PC-3 (cell line): Measurements from ENCODE around the gene AKAP13. TPM values are rescaled to one million over a fixed set of nuclear protein-coding genes. Genes with fewer than 3 reads are reported as not detected.

ENCODE experiments used
- ATAC-seq: fragments of 200-7000 bp; cut with Tn5 transposase; 2 replicates; pipeline ENCODE4 v1.9.1; 2020; ENCODE audit warnings: mild to moderate bottlenecking, moderate library complexity
- BruUV-seq: library from RNA; stranded (reverse); fragments of 400-500 nt; replicated peaks from 2 replicates; lab custom pipeline; 2021; lab: Mats Ljungman, UMichigan
- CTCF ChIA-PET: fragments of 300-600 bp; sonication (Branson Sonifier 250); formaldehyde crosslinking; loops from one replicate; lab custom pipeline; 2022; ENCODE audit warnings: antibody characterized with exemption; lab: Charles Lee
- POLR2A ChIA-PET: fragments of 300-600 bp; sonication (Branson Sonifier 250); formaldehyde crosslinking; loops from one replicate; lab custom pipeline; 2022; ENCODE audit warnings: antibody characterized with exemption; ENCODE audit not compliant: unreplicated experiment; lab: Charles Lee
- DNase-seq: peaks from one replicate; pipeline ENCODE4 v3.0.0-alpha.2; 2015
- H2AFZ ChIP-seq: fragments of 300-600 bp; sonication (generic); 2 replicates; pipeline ENCODE4 v1.6.0; 2016; ENCODE audit warnings: antibody characterized with exemption, low read length
- H3F3A ChIP-seq: fragments of 300-600 bp; sonication (generic); one replicate; pipeline ENCODE4 v1.6.0; 2017; ENCODE audit warnings: antibody characterized with exemption, low read length, control low read depth, mild to moderate bottlenecking; ENCODE audit not compliant: unreplicated experiment
- H3K27ac ChIP-seq: fragments of 300-600 bp; sonication (generic); 2 replicates; pipeline ENCODE4 v1.5.1; 2016; ENCODE audit warnings: mild to moderate bottlenecking, low read length
- H3K27me3 ChIP-seq: fragments of 300-600 bp; sonication (generic); 2 replicates; pipeline ENCODE4 v1.6.1; 2016; ENCODE audit warnings: low read length, mixed read lengths
- H3K36me3 ChIP-seq: fragments of 300-600 bp; sonication (generic); 2 replicates; pipeline ENCODE4 v1.6.1; 2016; ENCODE audit warnings: low read depth, mixed run types, low read length, mixed read lengths
- H3K4me1 ChIP-seq: fragments of 300-600 bp; sonication (generic); 2 replicates; pipeline ENCODE4 v1.5.1; 2016; ENCODE audit warnings: low read length; ENCODE audit not compliant: insufficient read depth
- H3K4me2 ChIP-seq: fragments of 300-600 bp; sonication (generic); 2 replicates; pipeline ENCODE4 v1.6.0; 2016; ENCODE audit warnings: low read length
- H3K4me3 ChIP-seq: fragments of 300-600 bp; sonication (generic); 2 replicates; pipeline ENCODE4 v1.5.1; 2016; ENCODE audit warnings: mild to moderate bottlenecking, low read length, mixed read lengths
- H3K79me2 ChIP-seq: fragments of 300-600 bp; sonication (generic); 2 replicates; pipeline ENCODE4 v1.6.1; 2017; ENCODE audit warnings: low read length, mixed read lengths
- H3K9ac ChIP-seq: fragments of 300-600 bp; sonication (generic); 2 replicates; pipeline ENCODE4 v1.6.0; 2016; ENCODE audit warnings: mild to moderate bottlenecking, low read length
- H3K9me2 ChIP-seq: fragments of 300-600 bp; sonication (generic); replicated peaks from 2 replicates; pipeline ENCODE4 v1.6.1; 2016; ENCODE audit warnings: mixed run types, low read length, mixed read lengths
- H3K9me3 ChIP-seq: fragments of 300-600 bp; sonication (generic); 2 replicates; pipeline ENCODE4 v1.6.1; 2016; ENCODE audit warnings: low read length, mixed read lengths
- H4K20me1 ChIP-seq: fragments of 300-600 bp; sonication (generic); 2 replicates; pipeline ENCODE4 v1.6.1; 2016; ENCODE audit warnings: low read length, mixed read lengths
- EZH2 ChIP-seq: fragments of 300-600 bp; sonication (generic); IDR thresholded peaks from one replicate; pipeline ENCODE4 v1.6.1; 2017; ENCODE audit warnings: antibody characterized with exemption, mild to moderate bottlenecking, low read length; ENCODE audit not compliant: unreplicated experiment
- EZH2phosphoT487 ChIP-seq: fragments of 300-600 bp; sonication (generic); IDR thresholded peaks from 2 replicates; pipeline ENCODE4 v1.6.1; 2018; ENCODE audit warnings: mild to moderate bottlenecking, antibody characterized with exemption, low read length, borderline replicate concordance
- intact Hi-C: fragments of 100-400 bp; cut with micrococcal nuclease; formaldehyde crosslinking; loops from 2 replicates; pipeline ENCODE4 v1.9.0; 2023
- total RNA-seq: library from RNA; depleted of rRNA; stranded (reverse); fragments of >200 nt; gene quantifications from 2 replicates; pipeline ENCODE4 v1.2.3, GENCODE V29; 2014
- TF ChIP-seq, protein P1 (sequence below): fragments of 300-600 bp; sonication (generic); conservative IDR thresholded peaks from 2 replicates; pipeline ENCODE4 v1.5.1; 2017; ENCODE audit warnings: antibody characterized with exemption, low read depth, mild to moderate bottlenecking, low read length

The AKAP13 gene
- total RNA-seq, 1 experiment from 2014 or later: 36.8 TPM

DNA sequence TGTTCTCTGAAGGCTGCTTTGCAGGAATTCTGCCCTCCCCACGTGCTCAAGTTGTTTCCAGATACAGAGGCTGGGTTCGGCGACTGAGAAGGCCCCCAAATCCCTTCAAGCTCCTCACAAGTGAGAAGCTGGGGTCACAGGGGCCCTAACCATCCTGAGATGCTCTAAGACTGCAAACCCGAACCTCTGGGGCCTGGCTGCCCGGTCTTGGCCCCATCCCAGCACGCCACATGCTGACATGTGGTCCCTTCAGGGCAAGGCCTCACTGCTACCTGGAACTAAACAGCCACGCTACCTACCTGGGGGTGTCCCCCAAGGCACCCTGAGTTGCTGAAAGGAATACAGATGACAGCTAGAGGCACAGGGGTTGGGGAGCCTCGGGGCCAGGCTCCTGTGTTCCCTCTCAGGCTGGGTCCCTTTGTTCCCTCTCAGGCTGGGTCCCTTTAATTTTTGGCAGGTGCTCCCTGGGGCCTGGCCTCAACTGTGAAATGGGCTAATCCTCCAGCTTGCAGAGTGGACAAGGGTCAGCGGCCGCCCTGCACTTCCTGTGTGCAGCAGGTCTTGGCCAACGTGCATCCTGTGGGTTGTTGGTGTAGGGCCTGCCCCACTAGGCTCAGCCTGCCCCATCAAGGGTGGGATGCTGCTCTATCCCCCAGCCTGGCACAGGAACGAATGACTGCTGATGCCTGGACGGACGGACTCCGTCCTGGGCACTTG lies 381.8 kb downstream of the AKAP13 start:
- ChIA-PET CTCF (no interaction called here), POLR2A (interaction anchor here (0.5 kb wide), 1 partner anchor 1558 kb away, joined by 3 read pairs; no protein-coding TSS in a partner anchor)
- Histone ChIP-seq H3K9ac (no peak overlapping the region), H2AFZ (no peak overlapping the region), H3K36me3 (no peaks in the 10 kb centered on the region), H3K4me1 (no peaks in the 10 kb centered on the region), H3K27me3 (no peaks in the 10 kb centered on the region), H3K4me3 (no peak overlapping the region), H3K27ac (no peak overlapping the region), H3K9me2 (no peaks in the 10 kb centered on the region), H4K20me1 (no peaks in the 10 kb centered on the region), H3K4me2 (no peak overlapping the region), H3K79me2 (no peaks in the 10 kb centered on the region), H3F3A (no peaks in the 10 kb centered on the region), H3K9me3 (no peaks in the 10 kb centered on the region)
- intact Hi-C loops: no loop called here
- no peak for DNase-seq
- TF ChIP-seq, protein P1, sequence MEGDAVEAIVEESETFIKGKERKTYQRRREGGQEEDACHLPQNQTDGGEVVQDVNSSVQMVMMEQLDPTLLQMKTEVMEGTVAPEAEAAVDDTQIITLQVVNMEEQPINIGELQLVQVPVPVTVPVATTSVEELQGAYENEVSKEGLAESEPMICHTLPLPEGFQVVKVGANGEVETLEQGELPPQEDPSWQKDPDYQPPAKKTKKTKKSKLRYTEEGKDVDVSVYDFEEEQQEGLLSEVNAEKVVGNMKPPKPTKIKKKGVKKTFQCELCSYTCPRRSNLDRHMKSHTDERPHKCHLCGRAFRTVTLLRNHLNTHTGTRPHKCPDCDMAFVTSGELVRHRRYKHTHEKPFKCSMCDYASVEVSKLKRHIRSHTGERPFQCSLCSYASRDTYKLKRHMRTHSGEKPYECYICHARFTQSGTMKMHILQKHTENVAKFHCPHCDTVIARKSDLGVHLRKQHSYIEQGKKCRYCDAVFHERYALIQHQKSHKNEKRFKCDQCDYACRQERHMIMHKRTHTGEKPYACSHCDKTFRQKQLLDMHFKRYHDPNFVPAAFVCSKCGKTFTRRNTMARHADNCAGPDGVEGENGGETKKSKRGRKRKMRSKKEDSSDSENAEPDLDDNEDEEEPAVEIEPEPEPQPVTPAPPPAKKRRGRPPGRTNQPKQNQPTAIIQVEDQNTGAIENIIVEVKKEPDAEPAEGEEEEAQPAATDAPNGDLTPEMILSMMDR: no peak
- TF ChIP-seq EZH2 (no peak), EZH2phosphoT487 (no peak)
- ATAC-seq: no peak
- BruUV-seq: no TSS peak

DNA sequence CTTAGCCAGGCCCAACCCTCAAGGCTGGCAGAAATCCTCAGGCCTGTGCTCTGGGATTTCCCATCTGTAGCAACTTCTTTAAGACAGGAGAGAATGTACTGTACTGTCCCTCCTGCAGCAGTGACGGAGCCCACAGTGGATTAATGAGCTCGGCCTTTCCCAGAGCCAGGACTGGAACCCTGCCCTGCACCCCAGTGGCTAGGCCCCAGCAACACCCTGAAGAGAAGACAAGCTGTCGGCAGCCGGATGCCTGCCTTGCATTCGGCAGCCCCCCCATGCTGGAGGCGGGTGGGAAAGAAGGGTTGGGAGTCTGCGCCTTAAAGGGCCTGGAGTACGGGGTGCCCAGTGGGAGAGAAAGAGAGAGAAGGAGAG lies 382.3 kb downstream of the AKAP13 start:
- Histone ChIP-seq H2AFZ (no peak overlapping the region), H3K4me3 (no peak overlapping the region), H3K9me2 (no peaks in the 10 kb centered on the region), H3F3A (no peaks in the 10 kb centered on the region), H3K27ac (no peak overlapping the region), H3K4me2 (no peak overlapping the region), H3K9ac (no peak overlapping the region), H3K4me1 (no peaks in the 10 kb centered on the region), H3K36me3 (no peaks in the 10 kb centered on the region), H3K9me3 (no peaks in the 10 kb centered on the region), H3K27me3 (no peaks in the 10 kb centered on the region), H3K79me2 (no peaks in the 10 kb centered on the region), H4K20me1 (no peaks in the 10 kb centered on the region)
- POLR2A ChIA-PET: no interaction called here
- CTCF ChIA-PET: no interaction called here
- DNase-seq (no peak), ATAC-seq (no peak)
- no peak for TF ChIP-seq EZH2
- TF ChIP-seq, protein P1: no peak
- TF ChIP-seq EZH2phosphoT487: no peak
- BruUV-seq: no TSS peak
- intact Hi-C loops: no loop called here

DNA sequence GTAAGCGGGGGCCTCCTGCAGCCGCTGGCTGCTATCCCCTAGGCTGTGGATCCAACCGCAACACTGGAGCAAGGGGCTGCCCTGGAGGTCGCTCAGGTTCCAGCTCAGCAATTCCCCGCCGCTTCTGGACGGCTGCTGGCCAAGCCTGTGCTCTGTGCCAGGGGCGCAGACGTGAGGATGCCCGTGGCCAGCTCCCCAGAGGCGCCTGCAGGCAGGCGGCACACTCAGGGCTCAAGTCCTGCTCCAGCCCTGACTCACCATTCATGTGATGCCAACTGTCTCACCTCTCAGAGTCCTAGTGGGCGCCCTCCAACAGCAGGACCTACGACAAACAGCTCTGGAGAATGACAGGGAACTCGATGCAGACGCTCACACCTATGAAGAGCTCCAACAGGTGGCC lies 382.8 kb downstream of the AKAP13 start:
- Histone ChIP-seq H3K36me3 (no peaks in the 10 kb centered on the region), H3K4me3 (no peak overlapping the region), H3K27ac (no peak overlapping the region), H3K79me2 (no peaks in the 10 kb centered on the region), H3K9ac (no peak overlapping the region), H2AFZ (no peak overlapping the region), H3K9me3 (no peaks in the 10 kb centered on the region), H3K9me2 (no peaks in the 10 kb centered on the region), H3K4me1 (no peaks in the 10 kb centered on the region), H3K4me2 (no peak overlapping the region), H4K20me1 (no peaks in the 10 kb centered on the region), H3K27me3 (no peaks in the 10 kb centered on the region), H3F3A (no peaks in the 10 kb centered on the region)
- CTCF ChIA-PET: no interaction called here
- POLR2A ChIA-PET: no interaction called here
- BruUV-seq: no TSS peak
- no peak for ATAC-seq
- DNase-seq: no peak
- TF ChIP-seq EZH2phosphoT487: no peak
- no peak for TF ChIP-seq EZH2
- TF ChIP-seq, protein P1: no peak
- intact Hi-C loops: no loop called here
